Measurements from ENCODE around the gene ITGA6. TPM values are rescaled to one million over a fixed set of nuclear protein-coding genes. Genes with fewer than 3 reads are reported as not detected.
"Not testable (repeated sequence)": the region's sequence is repeated elsewhere in the genome, so short reads cannot be mapped to it uniquely, and the experiment has no call there.

Gene ITGA6
- total RNA-seq, 1 experiment from 2014 or later = 62.0 TPM

DNA sequence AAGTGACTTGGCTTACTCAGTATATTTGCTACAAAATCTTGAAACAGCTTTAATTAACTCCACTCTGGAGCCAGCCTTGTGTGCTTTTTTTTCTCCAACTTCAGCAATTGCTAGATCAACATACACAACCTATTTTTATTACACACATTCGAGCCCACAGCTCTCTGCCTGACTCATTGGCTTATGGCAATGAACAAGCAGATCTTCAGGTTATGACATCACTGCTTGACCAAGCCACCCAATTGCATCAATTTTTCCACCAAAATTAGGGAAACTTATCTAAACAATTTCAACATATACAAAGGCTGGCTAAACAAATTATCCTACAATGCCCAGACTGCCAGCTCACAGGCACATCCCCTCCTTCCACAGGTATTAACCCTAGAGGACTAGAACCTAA, 88.9 kb downstream of the ITGA6 start:
- DNase-seq (ENCODE audit: low read depth) = peak; percentile 36

DNA sequence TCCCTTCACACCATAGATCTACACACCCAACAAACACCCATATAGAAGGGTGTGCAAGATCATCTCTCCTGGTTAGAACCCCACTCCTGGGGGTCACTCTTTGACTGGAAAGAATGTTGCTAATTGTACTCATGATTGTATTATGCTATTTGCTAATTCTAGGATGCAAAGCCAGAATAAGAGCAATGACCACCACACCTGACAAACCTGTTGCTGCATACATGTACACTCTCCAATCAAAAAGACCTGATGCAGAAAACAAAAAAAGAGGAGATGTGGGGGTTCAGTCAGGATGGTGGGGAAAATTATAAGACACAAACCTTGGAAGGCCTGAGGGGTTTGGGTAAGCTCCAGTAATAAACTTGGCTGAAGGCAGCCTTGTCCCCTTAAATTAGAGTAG, 91.6 kb downstream of the ITGA6 start:
- no peak for DNase-seq (ENCODE audit: low read depth)

DNA sequence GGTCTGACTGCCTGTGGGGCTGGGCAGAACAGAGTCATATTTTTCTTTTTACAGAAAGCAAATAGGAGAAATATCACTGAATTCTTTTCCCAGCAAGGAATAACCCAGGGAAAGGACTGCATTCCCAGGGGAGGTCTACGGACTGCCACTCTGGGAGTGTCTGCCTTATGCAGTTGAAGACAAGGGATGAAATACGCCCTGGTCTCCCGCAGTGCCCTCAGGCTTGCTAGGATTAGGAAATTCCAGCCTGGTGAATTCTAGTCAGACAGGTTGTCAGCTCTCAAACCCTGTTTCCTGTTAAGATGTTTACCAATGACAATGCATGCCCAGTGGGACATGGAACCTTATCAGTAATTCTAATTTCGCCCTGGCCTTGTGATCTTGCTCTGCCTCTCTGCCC, 98.2 kb downstream of the ITGA6 start:
- DNase-seq (ENCODE audit: low read depth) = no peak

DNA sequence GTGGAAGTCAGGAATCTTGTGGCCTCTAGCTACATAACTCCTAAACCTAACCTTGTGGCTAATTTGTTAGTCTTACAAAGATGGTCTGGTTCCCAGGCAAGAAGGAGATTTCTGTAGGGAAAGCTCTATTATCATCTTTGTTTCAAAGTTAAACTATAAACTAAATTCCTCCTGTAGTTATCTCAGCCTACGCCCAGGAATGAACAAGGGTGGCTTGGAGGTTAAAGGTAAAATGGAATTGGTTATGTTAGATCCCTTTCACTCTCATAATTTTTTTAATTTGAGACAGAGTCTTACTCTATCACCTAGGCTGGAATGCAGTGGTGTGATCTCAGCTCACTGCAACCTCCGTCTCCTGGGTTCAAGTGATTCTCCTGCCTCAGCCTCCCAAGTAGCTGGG, 103.9 kb downstream of the ITGA6 start:
- no peak for DNase-seq (ENCODE audit: low read depth)

DNA sequence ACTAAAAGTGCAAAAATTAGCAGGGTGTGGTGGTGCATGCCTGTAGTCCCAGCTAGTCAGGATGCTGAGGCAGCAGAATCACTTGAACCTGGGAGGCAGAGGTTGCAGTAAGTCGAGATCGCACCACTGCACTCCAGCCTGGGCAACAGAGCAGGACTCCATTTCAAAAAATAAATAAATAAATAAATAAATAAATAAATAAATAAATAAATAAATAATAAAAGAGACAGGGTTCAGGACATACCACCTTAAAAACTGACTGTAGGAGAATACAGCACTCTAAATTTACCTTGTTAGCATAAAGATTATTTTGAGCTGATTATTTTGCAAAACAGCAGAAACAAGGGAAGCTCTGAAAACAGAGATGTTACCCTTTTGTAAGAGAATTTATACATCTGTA, 105.1 kb downstream of the ITGA6 start:
- not testable (repeated sequence) for DNase-seq (ENCODE audit: low read depth)

DNA sequence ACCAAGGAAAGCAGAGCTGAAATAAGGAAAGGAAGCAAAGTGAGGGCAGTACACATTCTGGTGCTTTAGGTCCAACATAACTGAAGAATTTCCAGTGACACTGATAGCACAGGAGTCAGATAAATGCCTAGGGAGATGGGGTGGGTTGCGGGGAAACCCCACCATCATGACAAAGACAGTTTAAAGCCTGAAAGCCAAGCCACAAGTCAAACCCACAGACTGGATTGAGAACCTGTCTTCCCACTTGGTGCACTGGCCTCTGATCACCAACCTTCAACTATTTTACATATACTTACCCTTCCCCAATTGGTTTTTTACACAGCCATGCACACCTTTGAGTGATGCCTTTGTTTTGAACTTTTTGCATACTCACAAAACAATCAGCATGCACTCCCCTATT, 106.3 kb downstream of the ITGA6 start:
- DNase-seq (ENCODE audit: low read depth) = no peak

DNA sequence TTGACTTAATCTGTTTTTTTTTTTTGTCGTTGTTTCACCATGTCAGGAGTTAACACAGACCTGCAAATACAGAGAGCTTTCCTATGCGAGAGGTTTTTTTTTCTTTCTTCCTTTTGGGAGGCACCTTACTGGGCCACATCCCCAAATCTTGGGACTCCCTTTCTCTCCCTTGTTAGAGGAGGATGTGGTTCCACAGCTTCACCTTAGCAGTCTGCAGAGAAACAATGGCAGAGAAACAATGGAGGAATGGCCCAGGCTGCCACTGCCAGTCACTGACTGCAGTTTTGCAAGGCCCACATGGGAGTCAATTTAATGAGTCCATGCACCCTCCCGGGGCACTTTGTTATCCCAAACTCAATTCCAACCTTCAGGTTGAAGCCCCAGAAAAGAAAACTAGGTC, 107.7 kb downstream of the ITGA6 start:
- DNase-seq (ENCODE audit: low read depth) = no peak

DNA sequence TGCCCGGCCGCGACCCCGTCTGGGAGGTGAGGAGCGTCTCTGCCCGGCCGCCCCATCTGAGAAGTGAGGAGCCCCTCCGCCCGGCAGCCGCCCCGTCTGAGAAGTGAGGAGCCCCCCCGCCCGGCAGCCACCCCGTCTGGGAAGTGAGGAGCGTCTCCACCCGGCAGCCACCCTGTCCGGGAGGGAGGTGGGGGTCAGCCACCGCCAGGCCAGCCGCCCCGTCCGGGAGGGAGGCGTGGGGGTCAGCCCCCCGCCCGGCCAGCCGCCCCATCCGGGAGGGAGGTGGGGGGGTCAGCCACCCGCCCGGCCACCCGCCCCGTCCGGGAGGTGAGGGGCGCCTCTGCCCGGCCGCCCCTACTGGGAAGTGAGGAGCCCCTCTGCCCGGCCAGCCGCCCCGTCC, 110.5 kb downstream of the ITGA6 start:
- DNase-seq (ENCODE audit: low read depth) = not testable (repeated sequence)

DNA sequence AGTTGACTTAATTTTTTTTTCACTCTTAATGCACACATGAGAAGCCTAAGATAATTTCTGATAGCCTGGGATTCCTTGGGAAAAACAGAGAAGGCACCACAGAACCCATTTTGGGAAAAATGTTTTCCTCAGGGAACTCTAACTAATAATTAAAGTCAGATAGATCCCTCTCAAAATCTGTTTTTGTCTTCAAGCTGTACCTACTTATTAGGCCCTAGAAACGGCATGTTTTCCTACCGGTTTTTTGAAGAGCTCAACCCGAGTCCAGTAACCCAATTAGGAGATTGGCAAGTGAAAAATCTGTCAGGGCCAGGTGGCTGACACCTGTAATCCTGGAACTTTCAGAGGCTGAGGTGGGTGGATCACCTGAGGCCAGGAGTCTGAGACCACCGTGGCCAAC, 112.4 kb downstream of the ITGA6 start:
- DNase-seq (ENCODE audit: low read depth) = no peak

DNA sequence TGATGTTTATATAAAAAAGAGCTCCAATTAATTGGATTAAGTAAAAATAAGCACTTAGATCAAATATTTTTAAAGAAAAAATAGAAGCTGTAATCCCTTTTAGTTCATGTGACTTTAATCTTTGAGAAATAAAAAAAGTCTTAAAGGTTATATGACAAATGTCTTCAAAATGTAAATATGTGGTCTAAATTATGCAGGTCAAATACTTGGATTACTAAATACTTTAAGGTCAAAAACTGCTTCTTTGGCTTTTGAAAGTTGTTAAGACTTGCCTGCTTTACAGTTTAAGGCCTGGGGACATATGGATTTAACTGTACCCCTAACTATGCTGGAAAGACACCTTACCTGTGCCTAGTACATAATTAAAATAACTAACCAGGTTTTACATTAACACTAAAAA, 113.0 kb downstream of the ITGA6 start:
- no peak for DNase-seq (ENCODE audit: low read depth)

DNA sequence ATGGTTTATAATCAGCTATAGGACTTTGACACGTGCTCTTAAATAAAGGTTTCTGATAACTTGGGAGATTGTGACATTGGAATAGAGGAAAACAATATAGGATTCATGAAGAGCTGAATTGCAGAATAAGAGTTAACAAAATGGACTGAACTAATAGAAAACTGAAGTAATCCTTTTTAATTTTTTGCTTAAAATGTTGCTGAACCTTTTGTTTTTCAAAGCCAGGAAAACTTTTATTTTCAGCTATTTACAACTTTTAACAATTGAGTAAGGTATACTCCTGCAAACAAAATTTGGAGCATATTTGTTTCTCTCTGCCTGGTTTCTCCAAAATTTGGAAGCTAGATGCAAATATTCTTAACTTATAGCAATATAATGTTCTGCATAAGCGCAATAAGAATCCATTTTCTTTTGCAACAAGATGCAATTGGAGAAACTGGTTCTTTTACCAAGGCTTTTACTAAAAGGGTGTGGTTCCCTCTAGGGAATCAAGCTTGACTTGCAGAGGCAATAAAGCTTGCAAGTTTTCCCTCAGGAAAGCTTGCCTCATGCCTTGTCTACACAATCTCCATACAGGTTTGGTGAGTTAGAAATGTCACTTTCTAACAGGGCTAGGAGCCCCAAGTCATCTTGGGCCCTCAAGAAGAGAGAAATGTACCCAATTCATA, 118.2 kb downstream of the ITGA6 start:
- no peak for DNase-seq (ENCODE audit: low read depth)

DNA sequence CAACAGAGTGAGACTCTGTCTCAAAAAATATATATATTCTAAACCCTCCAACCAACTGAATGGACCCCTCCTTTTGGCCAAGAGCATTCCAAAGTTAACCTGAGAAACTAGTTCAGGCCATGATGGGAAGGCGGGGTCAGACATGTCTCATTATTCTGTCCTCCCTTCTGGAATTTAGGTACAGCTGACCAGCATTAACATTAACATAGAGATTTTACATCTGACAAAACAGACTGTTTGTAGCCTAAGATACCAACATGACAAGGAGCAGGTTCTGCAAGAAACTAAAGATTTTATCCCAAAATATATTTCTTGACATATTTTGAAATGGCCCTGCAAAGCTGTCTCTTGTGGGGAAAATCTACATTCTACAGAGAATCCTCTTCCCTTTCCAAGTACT, 121.7 kb downstream of the ITGA6 start:
- no peak for DNase-seq (ENCODE audit: low read depth)

DNA sequence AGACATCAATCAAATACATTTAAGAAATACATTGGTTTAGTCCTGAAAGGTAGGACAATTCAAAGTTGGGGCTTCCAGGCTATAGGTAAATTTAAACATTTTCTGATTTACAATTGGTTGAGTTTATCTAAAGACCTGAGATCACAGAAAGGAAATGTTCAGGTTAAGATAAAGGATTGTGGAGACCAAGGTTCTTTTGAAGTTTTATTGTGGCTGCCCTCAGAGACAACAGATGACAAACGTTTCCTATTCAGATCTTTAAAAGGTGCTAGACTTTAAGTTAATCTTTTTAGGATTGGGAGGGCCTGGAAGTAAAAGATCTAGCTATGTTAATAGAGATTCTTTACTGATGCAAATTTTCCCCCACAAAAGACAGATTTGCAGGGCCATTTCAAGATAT, 122.4 kb downstream of the ITGA6 start:
- not testable (repeated sequence) for DNase-seq (ENCODE audit: low read depth)

DNA sequence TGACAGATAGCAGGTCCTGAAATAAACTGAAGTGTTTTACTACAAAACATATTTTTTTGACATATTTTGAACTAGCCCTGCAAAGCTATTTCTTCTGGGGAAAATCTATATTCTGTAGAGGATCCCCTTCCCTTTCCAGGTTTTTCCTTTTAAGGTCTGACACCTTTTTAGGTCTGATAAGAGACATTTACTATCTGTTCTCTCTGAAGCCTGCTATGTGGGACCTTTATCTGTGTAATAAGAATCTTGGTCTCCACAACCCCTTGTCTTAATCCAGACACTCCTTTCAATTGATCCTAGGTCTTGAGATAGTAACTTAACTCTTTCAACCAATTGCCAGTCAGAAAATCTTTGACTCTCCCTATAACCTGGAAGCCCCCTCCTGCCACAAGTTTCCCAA, 123.0 kb downstream of the ITGA6 start:
- no peak for DNase-seq (ENCODE audit: low read depth)

DNA sequence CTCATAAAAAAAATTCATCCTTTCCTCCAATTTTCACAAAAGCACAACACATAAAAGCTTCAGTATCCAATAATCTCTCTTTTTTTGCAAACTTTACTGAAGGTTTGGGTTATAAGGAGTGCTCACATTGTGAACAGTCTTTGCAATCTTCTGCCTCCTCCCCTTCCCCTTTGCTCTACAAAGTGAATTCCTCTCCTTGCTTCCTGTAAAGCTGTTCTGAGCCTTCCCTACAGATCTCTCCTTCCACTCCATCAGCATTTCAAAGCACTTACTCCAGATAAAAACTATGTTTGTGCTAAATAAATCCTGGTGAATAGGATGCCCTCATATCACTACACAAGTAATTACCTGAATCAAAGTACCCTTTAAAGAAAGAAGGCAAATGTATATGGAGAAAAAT, 123.9 kb downstream of the ITGA6 start:
- DNase-seq (ENCODE audit: low read depth) = no peak

DNA sequence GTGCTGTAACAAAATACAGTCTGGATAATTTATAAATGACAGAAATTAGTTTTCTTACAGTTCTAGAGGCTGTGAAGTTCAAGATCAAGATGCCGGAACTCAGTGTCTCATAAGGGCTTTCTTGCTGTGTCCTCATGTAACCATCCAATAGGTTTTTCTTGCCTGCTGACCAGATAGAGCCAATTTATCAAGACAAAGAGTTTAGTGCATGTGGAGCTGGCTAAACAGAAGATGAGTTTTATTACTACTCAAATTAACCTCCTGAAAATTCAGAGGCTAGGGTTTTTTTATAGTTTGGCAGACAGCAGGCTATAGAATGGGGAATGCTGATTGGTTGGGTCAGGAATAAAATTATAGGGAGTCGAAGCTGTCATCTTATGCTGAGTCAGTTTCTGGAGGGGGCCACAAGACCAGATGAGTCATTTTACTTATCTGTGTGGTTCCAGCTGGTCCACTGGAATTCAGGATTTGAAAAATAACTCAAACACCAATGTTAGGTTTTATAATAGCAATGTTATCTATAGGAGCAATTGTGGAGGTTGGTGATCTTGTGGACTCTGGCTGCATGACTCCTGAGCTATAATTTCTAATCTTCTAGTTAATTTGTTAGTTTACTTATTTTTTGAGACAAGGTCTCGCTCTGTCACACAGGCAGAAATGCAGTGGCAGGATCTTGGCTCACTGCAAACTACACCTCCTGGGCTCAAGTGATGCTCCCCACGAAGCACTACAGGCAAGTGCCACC, 125.3 kb downstream of the ITGA6 start:
- DNase-seq (ENCODE audit: low read depth) = peak; percentile 93

DNA sequence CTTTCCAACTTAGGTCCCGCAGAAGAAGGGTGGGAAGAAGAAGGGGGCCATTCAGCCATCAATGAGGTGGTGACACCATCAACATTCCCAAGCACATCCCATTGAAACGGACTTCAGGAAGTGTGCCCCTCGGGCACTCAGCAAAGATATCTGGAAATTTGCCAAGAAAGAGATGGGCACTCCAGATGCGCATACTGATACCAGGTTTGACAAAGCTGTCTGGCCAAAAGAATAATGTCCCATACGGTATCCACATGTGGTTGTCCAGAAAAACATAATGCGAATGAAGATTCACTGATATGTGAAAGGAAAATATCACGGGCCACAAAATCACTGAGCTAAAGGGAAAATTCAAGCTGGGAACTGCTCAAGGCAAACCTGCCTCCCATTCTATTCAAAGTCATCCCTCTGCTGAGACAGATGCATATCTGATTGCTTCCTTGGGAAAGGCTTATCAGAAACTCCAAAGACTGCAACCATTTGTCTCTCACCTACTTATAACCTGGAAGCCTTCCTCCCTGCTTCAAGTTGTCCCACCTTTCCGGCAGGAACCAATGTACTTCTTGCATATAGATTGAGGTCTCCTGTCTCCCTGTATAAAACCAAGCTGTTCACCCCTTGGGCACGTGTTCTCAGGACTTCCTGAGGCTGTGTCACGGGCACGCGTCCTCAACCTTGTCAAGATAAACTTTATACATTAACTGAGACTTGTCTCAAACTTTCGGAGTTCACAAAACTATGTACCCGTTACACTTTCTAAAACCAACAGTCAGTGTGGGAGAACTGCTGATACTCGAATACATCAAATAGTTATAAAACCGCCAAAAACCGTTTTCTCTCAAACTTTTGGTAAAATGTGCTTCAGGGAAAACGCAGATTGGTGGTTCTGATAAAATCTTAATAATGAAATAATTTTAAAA, 127.2 kb downstream of the ITGA6 start:
- peak; percentile 42 for DNase-seq (ENCODE audit: low read depth)

DNA sequence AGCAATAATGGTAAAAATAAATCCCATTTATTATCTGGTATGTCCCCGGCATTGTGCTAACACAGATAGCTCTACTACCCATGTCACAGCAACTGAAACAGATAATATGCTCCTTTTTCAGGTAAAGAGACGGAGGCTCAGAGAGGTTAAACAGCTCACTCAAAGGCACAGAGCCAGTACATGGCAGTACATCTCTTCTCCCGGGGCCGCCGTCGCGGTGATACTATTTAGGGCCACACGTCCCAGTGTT, 127.8 kb downstream of the ITGA6 start:
- no peak for DNase-seq (ENCODE audit: low read depth)

Other genes with a start within 250 kb of the ITGA6 start
- 60.7 and 66.9 TPM in 2 replicates for gene PDK1, start 128.5 kb downstream of the ITGA6 start, total RNA-seq (2014; rRNA removed; shearing (Covaris generic))

All from RPMI7951 (cell line).